KG1 (cell line): ENCODE measurements around the gene ZNF496.
A peak's percentile ranks its signal among the peaks of the same experiment; 100 is the strongest.

ENCODE experiments used
- DNase-seq: peaks from one replicate; lab custom pipeline; 2025; lab: John Stamatoyannopoulos, UW

ZNF496 gene

DNA sequence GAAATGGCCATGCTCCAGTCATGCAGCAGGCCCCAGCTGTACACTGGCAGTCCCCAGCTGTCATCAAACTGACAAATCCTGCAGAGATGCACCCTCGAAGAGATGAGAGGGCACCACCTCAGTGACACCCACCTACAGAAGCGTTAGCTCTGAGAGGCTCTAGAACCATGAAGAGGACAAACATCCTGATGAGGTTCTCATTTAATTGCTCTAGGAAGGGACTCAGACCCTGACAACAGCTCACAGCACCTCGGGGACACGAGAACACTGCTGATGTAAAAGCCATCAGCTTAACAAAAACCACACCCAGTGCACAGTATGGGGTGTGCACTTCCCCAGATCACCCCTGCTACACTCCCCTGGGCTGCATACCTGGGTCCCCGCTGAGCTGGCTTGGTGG, 3.4 kb downstream of the ZNF496 start:
- DNase-seq = no peak

DNA sequence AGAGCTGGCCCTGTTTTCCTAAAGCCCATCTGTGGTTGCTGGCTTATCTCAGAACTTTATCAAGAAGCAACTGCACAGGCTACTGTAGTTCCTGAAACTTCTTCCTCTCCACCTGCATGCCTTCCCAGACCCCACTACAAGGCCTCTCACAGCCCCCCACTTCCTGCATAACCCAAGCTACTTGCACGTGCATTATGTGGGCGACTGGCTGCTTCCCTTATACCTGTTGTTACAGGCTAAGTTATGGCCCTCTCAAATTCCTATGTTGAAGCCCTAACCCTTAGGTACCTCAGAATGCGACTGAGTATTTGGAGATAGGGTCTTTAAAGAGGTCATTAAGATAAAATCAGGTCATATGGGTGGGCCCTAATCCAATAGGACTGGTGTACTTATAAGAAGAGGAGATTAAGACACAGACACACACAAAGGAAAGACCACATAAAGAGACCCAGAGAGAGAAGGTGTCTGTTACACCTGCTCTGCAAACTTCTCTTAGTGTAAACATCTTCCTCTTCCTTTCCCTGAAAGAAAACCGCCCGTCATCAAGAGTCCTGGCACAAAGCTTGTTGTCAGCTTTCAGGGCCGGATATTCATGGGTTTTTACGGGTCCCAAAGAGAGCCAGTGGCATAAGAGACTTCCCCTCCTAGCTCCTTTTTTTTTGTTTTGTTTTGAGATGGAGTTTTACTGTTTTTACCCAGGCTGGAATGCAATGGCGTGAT, 5.1 kb downstream of the ZNF496 start:
- DNase-seq = no peak

DNA sequence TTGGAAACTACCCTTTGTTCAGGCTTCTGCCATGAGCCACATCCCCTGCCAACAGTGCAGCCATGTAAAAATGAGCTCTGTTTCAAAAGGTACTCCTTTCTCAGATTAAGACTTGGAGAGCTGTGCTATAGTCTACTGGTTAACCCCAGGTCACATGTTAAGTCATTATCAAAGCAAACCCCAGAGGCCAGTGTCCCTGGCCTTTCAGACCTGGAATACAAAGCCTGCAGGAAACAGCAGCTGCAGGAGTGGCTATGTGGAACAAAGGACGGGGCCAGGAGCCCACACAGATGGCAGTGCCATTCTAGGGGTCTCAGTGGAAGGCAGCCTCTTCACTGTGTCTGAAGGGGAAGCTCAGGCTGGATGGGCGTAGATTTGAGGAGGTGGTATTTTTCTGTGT, 6.7 kb downstream of the ZNF496 start:
- no peak for DNase-seq

DNA sequence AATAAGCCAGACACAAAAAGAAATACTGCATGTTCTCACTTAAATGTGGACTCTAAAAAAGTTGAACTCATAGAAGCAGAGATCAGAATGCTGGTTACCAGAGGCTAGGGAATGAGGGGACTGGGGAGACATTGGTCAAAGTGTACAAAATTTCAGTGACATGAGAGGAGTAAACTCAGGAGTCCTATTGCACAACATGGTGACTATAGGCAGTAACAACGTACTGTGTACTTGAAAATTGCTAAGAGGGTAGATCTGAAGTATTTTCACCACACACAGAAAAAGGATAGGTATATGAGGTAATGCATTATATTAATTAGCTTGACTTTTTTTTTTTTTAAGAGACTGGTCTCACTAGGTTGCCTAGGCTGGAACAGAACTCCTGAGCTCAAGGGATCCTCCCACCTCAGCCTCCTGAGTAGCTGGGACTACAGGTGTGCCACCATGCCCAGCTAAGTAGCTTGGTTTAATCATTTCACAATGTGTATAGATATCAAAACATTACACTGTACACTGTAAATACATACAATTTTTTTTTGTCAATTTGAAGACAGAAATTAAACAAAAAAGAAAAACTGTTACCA, 7.4 kb downstream of the ZNF496 start:
- no peak for DNase-seq

DNA sequence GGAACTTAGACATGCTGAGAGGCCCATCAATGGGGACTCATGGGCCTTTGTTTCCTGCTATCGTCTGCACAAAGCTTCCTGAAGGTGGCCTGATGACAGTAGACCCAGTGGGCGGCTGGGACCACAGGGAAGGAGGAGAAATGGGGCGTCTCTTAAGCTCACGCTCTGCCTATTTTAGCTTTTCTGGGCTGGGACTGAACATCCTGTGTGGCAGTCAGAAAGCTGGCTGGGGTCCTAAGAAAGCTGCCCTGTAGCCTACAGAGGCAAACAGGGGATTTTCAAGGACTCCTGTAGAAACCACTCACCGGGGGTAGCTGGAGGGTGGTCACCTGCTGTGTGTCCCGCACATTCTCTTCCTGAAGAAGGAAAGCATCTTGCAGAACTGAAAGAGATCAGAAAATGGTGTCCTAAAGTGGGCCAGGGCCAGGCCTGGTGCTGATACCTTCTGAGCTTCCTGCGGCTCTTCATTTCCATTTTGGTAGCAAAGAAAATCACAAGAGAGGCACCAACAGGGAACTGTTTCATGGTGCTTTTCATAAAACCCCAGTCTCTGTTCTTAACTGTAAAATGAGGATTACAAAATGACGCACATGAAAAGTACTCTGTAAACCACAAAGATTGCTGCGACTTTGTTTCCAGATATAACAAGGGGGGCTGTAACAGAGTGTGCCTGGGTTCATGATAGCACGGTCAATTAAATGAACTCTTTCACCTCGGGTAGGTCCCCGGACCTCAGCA, 8.6 kb downstream of the ZNF496 start:
- DNase-seq = peak; percentile 38

DNA sequence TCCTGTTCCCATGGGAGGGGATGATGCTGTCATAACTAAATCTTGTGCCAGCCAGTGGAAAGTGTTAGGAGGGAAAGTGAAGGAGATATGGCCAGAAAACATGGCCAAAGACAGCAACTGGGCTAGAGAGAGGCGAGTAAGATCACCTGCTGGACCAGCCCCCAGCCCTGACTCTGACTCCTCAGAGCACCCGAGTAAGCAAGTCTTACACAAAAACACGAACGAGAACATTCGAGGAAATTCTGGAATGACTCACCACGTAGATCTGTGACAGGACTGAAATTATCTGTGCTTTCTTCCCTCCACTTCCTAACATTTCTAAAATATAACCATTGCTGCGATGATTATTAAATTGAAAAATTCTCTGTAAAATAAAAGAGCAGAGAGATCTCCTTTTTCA, 9.2 kb downstream of the ZNF496 start:
- DNase-seq = no peak

DNA sequence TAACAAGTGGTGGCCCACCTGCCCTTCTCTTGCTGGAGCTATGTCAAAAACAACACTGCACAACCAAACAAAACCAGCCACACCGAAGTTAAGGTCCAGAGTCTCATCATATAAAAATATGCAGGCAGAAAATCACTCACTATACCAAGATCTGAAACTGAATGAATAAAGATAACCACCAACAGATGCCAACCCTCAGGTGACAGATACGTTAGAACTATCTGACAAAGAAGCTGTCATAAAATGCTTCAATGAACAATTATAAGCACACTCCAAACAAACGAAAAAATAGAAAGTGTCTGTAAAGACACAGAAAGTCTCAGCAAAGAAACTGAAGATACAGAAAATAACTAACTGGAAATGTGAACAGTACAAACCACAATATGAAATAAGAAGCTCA, 14.0 kb downstream of the ZNF496 start:
- no peak for DNase-seq

DNA sequence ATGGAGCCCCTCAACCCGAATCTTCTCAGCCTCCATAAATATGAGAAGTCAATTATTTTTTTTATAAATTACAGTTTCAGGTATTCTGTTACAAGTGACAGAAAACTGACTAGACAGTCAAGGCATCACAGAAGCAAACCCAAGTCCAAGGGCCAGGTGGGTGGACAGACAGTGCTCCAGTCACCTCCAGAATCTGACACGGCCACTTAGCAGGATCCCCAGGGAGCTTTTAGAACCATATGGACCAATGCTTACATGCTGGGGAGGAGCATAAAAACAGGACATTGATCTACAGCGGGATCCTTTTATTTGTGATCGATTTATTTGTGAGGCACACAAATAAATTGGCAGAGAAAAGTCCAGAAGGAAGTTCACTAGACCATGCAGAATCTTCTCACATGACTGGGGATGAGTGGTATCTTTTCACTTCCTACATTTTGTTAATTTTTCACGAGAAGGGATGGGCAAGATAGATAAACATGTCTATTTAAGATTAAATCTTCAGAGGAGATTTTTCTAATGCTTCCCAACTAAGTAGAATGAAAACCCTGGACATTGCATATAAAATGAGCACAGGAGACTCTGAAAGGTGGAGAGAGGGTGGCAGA, 15.0 kb downstream of the ZNF496 start:
- DNase-seq = no peak

DNA sequence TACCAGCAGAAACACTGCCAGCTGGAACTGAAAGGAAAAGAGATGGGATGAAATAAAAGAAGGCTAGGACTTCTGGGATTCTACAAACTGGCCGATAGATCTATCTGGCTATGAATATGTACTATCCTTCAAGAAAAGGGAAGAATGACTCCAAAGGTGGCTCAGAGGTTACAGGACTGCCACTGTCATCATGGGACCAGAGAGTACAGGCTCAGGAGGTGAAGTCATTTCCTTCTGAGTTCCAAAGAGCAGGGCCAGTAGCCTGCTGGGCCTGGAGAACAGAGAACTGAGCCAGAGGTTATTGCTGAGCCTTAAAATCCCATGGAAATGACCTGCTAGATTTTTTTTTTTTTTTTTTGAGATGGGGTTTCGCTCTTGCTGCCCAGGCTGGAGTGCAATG, 27.6 kb downstream of the ZNF496 start:
- no peak for DNase-seq

DNA sequence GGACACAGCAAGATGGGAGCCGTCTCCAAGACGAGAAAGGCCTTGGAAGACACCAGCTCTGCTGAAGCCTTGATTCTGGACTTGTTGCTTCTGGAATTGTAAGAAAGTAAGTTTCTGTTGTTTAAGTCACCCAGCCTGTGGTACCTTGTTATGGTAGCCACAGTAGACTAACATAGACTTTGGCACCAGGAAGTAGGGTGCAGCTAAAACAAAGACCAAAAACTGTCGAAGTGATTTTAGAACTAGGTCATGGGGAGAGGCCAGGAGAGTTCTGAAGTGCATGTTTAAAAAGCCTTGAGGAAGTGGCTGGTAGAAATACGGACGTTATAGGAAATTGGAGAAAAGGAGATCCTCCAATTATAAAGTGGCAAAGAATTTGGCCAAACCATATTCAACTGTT, 28.5 kb downstream of the ZNF496 start:
- DNase-seq = no peak

DNA sequence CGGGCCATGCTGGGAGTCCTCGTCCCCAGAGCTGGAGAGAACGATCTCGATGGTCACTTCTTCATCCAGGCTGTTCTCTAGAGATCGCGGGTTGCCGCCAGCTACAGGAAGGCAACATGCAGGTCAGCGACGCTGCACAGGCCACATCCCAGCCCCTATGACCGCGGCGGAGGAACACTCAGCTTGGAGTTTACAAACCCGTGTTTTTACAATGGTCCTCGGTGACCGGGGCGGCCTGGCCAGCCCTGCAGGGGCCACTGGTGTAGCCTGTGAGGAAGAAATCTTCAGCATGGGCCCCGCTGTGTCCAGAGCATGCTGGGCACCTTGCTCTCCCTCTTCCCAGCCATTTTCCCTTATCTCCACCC, 30.5 kb downstream of the ZNF496 start:
- no peak for DNase-seq

DNA sequence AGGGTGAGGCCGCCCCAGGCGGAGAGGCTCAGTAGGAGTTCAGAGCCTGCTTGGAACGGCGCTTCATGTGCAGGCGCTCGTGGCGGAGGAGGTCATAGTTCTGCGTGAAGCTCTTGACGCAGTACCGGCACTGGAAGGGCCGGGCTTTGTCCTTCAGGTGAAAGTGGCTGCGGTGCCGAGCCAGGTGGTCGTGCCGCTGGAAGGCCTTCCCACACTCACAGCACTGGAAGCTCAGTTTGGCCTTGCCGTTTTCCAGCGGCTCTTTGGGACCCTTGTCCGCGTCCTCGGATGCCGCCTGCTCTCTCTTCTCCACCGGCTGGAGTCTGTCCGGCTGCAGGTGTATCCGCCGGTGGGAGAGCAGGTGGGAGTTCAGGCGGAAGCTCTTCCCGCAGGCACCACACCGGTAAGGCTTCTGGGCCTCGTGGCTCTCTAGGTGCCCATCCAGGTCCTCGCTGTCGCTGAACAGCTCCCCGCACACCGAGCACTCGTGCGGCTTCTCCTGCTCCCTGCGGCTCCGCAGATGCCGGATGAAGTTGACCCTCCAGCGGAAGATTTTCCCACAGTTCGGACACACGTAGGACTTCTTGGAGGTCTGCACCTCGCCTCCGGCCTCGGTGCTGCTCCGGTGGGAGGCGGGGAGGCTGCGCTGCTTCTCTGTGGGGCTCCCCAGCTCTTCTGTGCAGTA, 31.0 kb downstream of the ZNF496 start:
- DNase-seq = no peak

DNA sequence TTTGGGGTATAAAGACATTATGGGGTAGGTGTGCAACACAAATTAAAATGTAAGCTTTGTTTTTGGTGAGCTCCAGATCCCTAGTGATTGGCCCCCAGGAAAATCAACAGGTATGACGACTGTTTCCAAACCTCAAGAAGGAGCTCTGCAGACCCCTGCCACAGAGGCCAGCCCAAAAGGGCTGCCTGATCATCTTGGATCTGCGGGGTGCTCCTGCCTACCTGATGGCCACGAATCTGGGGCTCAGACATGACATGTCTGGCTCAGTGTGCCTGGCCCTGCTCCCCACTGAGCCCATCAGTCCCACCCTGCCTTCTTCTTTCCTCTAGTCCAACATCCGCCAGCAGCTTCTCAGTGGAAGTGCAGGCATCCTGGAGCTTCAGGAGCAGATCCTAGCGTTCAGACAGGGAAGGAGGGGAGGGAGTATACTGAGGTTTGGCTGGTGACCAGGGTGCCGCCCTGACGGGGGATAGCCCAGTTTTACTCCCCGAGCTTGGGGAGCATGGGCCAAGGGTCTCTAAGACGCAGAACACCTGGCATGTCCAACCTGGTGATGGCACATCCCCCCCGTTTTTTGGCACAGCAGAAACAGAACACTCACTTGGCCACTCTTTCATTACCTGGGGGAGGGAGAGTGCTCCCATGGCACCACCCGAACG, 31.8 kb downstream of the ZNF496 start:
- DNase-seq = no peak

DNA sequence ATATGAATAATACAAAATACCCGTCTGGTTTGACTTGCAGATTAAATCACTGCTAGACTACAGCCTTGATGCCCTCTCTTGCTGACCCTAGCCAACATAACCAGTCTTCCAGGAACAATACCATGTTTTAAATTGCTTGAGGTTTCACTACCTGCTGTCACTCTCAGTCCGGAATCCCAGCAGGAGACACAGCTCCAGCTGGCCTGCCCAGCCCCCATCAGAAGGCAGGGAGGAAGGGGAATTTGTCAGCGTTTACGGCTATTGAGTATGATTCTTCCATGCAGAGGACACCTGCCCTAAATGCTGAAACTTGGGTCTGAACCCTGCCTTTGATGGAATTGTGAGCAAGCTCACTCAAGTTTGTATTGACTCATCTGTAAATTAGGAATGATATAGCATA, 33.0 kb downstream of the ZNF496 start:
- no peak for DNase-seq

DNA sequence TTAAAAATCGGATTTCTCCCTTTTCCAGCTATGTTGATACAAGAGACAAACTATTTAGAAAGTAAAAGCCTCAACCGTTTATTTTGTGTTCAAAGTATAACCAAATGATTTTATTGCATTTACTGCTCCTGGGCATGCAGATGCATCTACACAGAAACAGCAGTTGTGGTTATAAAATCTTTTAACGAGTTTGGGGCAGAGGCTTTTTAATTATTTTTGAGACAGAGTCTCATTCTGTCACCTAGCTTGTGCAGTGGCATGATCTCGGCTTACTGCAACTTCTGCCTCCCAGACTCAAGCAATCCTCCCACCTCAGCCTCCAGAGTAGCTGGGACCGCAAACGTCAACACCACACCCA, 33.6 kb downstream of the ZNF496 start:
- no peak for DNase-seq

DNA sequence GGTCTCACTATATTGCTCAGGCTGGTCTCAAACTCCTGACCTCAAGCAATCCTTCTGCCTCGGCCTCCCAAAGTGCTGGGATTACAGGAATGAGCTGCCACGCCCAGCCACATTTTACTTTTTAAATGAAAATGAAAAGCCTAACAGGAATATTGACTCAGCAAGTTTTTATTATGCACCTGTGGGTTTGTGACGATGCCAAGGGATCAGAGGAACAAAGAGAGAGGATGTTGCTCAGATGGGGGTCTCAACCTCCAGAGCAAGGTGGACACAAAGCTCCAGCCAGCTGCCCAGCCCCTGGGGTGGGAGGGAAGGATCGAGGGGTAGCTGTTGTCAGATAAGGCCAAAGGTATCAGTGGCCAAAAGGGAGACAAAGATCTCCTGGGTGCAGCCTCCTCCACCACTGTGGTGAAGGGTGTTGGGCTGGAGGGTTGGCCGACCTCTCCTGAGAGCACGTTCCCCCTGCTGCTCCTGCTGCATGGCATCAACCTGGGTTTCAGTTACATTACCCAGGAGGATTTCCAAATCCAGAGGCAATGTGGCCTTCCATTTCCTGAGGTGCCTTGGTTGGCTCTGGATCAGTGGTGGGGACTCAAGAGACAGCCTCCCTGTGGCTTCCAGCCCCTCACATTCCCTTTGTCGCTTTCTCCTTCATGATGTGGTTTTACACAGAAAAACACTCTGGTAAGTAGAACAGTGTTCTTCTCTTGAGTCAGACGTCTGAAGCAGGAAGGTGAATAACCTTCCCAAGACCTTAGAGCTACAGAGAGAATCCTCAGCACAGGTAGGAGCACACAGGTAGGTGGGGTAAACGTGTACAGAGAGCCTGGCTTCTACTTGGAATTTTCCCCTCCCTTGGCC, 34.2 kb downstream of the ZNF496 start:
- no peak for DNase-seq

DNA sequence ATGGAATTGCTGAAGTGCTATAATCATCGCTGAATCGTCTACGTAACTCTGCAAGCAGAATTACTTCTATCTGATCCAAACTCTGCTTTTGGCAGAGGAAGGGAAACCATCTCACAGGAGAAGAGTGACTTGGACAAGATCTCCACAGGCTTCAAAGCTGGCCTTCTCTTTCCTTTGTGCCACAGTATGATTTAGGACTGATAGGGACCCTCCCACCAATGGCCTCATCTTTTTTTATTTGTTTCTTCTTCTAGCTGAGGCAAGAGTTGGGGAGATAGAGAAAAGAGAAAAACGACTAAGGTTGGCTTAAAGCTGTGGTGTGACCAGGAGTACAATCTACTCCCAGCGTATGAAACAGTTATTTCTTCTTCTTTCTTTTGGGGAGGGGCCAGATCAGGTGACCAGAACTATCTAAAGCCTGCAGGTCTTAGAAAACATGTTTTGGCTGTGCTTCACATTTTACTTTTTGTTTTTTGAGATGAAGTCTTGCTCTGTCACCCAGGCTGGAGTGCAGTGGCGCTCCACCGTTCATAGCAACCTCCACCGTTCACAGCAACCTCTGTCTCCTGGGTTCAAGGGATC, 35.0 kb downstream of the ZNF496 start:
- DNase-seq = no peak

DNA sequence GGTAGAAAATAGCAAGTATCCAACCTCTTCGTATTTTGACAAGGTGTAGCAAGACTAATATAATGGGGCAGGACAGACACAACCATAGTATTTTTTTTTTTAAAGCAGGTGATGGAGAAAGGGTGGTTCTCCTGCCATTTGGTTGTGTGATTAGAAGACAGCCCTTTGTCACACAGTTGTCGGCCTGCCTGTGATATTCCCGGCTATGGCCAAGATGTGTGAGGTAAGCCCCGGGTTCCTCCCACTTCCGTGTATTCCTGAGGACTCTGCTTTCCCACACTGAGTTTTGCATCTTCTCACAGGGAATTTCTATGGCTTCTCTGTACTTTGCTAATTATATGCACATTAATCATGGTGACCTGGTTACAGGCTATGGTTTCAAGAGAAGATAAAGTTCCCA, 35.9 kb downstream of the ZNF496 start:
- no peak for DNase-seq

DNA sequence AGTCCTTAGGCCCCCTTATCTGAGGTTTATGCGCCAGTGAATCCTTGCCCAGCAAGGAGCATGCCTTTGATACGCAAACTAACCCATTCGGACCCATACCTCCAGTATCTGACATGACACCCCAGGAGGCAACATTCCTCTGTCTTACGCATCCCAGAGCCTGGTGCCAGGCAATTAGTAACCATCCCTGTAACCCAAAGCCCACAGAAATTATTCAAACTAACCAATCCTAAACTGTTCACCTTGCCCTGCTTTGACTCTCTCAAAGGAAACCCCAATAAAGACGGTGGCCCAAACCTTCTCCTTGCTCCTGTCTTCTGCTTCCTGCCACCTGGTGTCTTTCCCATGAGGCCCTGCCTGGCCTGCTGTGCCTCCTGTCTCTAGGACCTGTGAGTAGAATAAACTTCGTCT, 36.4 kb downstream of the ZNF496 start:
- no peak for DNase-seq

DNA sequence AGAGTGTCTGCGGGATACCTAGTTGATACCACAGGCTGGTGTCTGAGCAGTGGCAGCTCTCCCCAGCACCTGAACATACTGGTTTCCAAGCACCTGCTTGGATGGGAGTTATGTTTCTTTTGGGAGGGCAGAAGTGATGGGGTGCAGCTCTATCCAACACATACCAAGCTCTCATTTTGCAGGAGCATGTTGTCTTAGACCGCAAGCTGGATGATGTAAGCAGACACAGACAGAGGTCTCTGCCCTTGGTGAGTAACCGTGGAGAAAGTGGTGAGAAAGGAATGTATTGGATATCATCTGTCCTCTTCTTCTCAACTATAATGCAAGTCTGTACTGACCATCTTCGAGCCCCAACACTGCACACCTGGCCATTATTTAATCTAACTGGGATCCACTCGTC, 37.4 kb downstream of the ZNF496 start:
- DNase-seq = no peak

DNA sequence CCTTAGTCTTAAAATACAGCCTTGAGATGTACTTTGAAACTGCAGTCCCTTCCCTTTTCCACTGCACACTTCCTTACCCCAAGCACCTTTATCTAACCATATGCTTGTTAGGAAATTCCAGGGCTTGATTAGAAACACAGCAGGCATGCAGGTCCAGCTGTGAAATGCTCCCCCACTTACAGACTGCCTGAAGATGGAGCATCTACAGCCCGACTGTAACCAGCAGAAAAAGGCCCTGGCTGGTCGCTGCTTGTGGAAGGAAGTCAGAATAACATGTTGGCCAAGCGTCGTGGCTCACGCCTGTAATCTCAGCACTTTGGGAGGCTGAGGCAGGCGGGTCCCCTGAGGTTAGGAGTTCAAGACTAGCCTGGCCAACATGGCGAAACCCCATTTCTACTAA, 38.6 kb downstream of the ZNF496 start:
- no peak for DNase-seq
